Urinary bladder (tissue), 4 donors: ENCODE measurements around the gene LRCH1. TPM values are rescaled to one million over a fixed set of nuclear protein-coding genes. Genes with fewer than 3 reads are reported as not detected.

ENCODE experiments used
- DNase-seq: peaks from one replicate; pipeline ENCODE4 v3.0.0-alpha.2; 2015; ENCODE audit errors: extremely low spot score
- H3K27ac ChIP-seq: one replicate; pipeline ENCODE4 v1.5.1; 2013; ENCODE audit warnings: low read depth, mild to moderate bottlenecking, moderate library complexity
- H3K36me3 ChIP-seq: one replicate; pipeline ENCODE4 v1.6.1; 2013; ENCODE audit warnings: mild to moderate bottlenecking, moderate library complexity; ENCODE audit not compliant: insufficient read depth
- H3K4me1 ChIP-seq: one replicate; pipeline ENCODE4 v1.6.1; 2013; ENCODE audit warnings: mild to moderate bottlenecking, moderate library complexity; ENCODE audit not compliant: insufficient read depth
- H3K4me3 ChIP-seq: one replicate; pipeline ENCODE4 v1.5.1; 2013; ENCODE audit warnings: low read depth, low read length
- WGBS: extraction: QIAGEN DNeasy Blood & Tissue Kit; methylation state at CpG from one replicate; pipeline ENCODE4 v1.1.7; 2013; 5-methylcytosine and 5-hydroxymethylcytosine counted together
- polyA plus RNA-seq: library from polyadenylated mRNA; stranded (reverse); fragments of 200-250 nt; gene quantifications from one replicate; pipeline ENCODE4 v1.2.3, GENCODE V29; 2013
- total RNA-seq: library from RNA; depleted of rRNA; stranded (reverse); fragments of >200 nt; gene quantifications from one replicate; pipeline ENCODE4 v1.2.3, GENCODE V29; 2014
- donor health status: healthy with polysubstance abuse.
- donor health status: healthy.

The LRCH1 gene
- total and polyA plus RNA-seq, 2 donors, result 17.8 to 34.4 TPM

DNA sequence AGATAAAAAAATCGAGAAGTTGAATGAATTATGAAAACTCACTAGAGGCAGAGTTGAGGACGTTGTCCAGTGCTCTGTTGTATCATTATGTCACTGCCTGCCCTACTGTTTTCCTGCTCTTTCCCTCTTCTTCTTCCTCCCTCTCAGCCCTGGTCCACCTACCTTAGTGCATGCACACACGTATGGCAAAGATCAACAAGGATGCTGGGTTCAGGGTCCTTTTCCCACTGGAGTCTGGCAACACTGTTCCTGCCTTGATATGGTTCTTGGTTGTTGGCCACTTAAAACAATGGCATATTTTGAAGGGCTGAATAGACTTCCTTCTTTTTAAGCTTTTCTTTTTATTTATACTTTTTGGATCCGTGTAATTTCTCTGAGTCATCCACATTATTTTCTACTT lies 74.5 kb downstream of the LRCH1 start:
- 73% methylated on average over 4 of the region's 4 CpGs for WGBS
- H3K4me3 ChIP-seq, result no peak overlapping the region
- H3K4me1 ChIP-seq, result no peaks in the 10 kb centered on the region
- no peak for DNase-seq
- no peaks in the 10 kb centered on the region for H3K36me3 ChIP-seq
- H3K27ac ChIP-seq, result no peak overlapping the region

- Histone ChIP-seq H3K4me1 (no peaks in the 10 kb centered on the region), H3K27ac (no peak overlapping the region), H3K4me3 (no peak overlapping the region), H3K36me3 (no peaks in the 10 kb centered on the region)
- 93% methylated on average over 7 of the region's 7 CpGs for WGBS
- no peak for DNase-seq
Measured at GRCh38 chr13:46628622-46629365, 75.8 kb downstream of the LRCH1 start.

- no peaks in the 10 kb centered on the region for H3K36me3 ChIP-seq
- no peak overlapping the region for H3K27ac ChIP-seq
- DNase-seq, result no peak
- H3K4me1 ChIP-seq, result no peaks in the 10 kb centered on the region
- H3K4me3 ChIP-seq, result no peak overlapping the region
- 37% methylated on average over 1 of the region's 1 CpG for WGBS
Measured at GRCh38 chr13:46629811-46630413, 76.9 kb downstream of the LRCH1 start.

GRCh38 chr13:46630431-46631178 lies 77.6 kb downstream of the LRCH1 start:
- Histone ChIP-seq H3K4me3 (no peak overlapping the region), H3K27ac (no peak overlapping the region), H3K4me1 (no peaks in the 10 kb centered on the region), H3K36me3 (no peaks in the 10 kb centered on the region)
- WGBS, result 13% methylated on average over 1 of the region's 1 CpG
- DNase-seq, result no peak

DNA sequence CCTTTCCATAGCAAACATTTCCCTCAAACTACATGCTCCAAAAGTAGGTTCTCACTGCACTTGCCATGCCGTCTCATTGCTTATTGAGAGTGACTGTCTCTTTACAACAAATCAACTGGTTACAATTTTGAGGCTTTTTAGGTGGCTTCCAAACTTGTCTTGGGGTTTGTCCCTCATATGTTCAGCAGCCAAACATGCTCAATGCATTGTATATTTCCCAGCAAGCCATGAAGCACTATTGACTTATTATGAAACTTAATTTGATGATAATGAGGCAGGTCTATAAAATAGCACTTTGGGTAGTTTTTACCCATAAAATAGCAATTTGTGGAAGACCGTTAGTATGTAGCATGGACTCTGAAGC lies 78.2 kb downstream of the LRCH1 start:
- Histone ChIP-seq H3K27ac (no peak overlapping the region), H3K4me1 (no peaks in the 10 kb centered on the region), H3K36me3 (no peaks in the 10 kb centered on the region), H3K4me3 (no peak overlapping the region)
- DNase-seq, result no peak
- WGBS, result 69% methylated on average over 2 of the region's 2 CpGs

DNA sequence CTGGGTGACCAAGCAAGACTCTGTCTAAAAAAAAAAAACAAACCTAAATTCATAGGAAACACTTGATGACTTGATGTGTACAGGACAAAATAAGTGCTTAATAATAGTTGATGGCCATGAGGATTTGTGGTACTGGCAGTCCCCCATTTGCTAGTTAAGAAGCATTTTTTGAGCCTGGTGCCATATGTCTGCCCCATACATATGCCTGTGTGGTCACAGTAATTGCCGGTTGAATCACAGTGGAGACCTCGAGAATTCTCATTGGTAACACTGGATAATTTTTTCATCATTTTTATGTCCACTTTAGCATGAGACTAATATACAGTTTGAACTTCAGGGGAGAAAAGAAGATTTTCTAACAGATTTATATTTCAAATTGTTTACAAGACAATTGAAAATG lies 79.2 kb downstream of the LRCH1 start:
- no peak overlapping the region for H3K27ac ChIP-seq
- H3K36me3 ChIP-seq, result no peaks in the 10 kb centered on the region
- H3K4me1 ChIP-seq, result no peaks in the 10 kb centered on the region
- 98% methylated on average over 2 of the region's 2 CpGs for WGBS
- H3K4me3 ChIP-seq, result no peak overlapping the region
- DNase-seq, result no peak

DNA sequence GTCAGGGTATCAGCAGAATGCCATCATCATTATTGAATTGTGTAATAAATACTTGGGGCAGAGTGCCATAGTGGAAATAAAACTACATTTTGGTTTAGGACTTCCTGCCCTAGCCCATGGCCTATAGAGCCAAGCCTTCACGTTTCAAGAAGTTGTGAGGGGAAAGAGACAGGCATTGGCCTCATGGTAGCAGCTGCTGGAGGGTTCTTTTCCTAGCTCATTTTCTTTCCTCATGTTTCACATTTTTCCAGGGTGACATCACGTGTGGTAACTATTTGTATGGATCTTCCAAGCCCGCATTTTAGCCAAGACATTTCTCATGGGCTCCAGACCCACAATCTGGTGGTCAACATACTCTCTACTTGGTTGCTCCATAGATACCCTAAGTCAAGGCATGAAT lies 80.4 kb downstream of the LRCH1 start:
- Histone ChIP-seq H3K27ac (no peak overlapping the region), H3K4me3 (no peak overlapping the region), H3K36me3 (no peaks in the 10 kb centered on the region), H3K4me1 (no peaks in the 10 kb centered on the region)
- WGBS, result 34% methylated on average over 3 of the region's 3 CpGs
- no peak for DNase-seq

DNA sequence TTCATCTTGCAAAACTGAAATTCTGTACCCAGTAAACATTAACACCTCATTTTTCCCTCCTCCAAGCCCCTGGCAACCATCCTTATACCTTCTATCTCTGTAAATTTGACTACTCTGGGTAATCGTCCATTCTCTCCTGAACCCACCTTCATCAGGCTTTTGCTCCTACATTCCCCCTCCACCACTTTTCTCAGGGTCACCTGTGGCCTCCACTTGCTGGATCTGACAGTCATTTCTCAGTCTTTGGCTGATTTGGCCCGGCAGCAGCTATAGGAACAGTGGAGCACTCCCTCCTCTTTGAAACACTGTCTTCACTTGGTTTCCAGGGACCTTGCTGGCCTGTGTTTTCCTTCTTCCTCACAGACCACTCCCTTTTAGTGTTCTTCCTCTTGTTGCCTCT lies 83.5 kb downstream of the LRCH1 start:
- 43% methylated on average over 2 of the region's 2 CpGs for WGBS
- DNase-seq, result no peak
- Histone ChIP-seq H3K27ac (no peak overlapping the region), H3K4me1 (peaks cover 2% of the 10 kb centered on the region), H3K36me3 (no peaks in the 10 kb centered on the region), H3K4me3 (no peak overlapping the region)

DNA sequence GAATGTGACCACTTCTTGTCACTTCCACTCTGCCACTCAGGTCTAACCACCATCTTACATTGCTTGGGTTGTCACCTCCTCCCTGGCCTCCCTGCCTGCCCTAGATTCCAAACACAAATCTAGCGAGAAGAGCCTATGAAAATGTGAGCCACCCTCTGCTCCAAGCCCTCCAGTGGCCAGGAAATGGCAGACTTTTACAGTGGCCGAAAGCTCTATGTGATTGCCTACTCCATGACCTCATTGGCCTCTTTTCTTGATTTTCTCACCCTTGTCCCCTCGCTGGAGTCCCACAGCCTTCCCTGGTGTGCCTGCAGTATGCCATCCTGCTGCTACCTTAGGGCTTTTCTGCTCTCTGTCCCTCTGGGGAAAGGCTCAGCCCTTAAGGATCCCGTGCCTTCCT lies 84.2 kb downstream of the LRCH1 start:
- DNase-seq, result no peak
- Histone ChIP-seq H3K4me1 (peaks cover 2% of the 10 kb centered on the region), H3K36me3 (no peaks in the 10 kb centered on the region), H3K27ac (no peak overlapping the region), H3K4me3 (no peak overlapping the region)
- WGBS, result 97% methylated on average over 4 of the region's 4 CpGs

GRCh38 chr13:46638262-46638661 lies 85.3 kb downstream of the LRCH1 start:
- Histone ChIP-seq H3K4me1 (peaks cover 2% of the 10 kb centered on the region), H3K27ac (no peak overlapping the region), H3K4me3 (no peak overlapping the region), H3K36me3 (no peaks in the 10 kb centered on the region)
- WGBS, result 72% methylated on average over 2 of the region's 2 CpGs
- no peak for DNase-seq

GRCh38 chr13:46639033-46639981 lies 86.3 kb downstream of the LRCH1 start:
- H3K4me3 ChIP-seq, result no peak overlapping the region
- no peak for DNase-seq
- 57% methylated on average over 5 of the region's 5 CpGs for WGBS
- no peaks in the 10 kb centered on the region for H3K36me3 ChIP-seq
- peaks cover 2% of the 10 kb centered on the region for H3K4me1 ChIP-seq
- no peak overlapping the region for H3K27ac ChIP-seq

DNA sequence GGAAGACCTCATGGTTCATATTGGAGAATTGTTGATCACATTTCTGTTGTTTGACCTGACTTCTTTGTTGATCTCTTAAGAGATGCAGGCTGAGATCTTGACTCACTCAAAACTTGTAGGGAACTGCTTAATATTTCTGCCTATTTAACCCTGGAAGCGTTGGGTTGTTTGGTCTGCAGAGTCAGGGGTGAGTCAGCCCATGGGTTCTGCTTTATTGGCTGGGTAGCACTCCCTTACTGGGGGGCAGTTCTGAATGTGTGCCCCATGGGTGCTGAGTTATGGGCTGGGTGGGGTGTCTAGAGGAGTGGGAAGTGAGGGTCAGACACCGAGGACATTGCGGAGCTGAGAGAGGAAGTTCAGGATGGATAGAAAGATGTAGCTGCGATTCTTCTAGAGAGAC lies 87.9 kb downstream of the LRCH1 start:
- H3K36me3 ChIP-seq, result no peaks in the 10 kb centered on the region
- H3K4me1 ChIP-seq, result peaks cover 2% of the 10 kb centered on the region
- no peak overlapping the region for H3K27ac ChIP-seq
- 87% methylated on average over 4 of the region's 4 CpGs for WGBS
- H3K4me3 ChIP-seq, result no peak overlapping the region
- DNase-seq, result no peak

DNA sequence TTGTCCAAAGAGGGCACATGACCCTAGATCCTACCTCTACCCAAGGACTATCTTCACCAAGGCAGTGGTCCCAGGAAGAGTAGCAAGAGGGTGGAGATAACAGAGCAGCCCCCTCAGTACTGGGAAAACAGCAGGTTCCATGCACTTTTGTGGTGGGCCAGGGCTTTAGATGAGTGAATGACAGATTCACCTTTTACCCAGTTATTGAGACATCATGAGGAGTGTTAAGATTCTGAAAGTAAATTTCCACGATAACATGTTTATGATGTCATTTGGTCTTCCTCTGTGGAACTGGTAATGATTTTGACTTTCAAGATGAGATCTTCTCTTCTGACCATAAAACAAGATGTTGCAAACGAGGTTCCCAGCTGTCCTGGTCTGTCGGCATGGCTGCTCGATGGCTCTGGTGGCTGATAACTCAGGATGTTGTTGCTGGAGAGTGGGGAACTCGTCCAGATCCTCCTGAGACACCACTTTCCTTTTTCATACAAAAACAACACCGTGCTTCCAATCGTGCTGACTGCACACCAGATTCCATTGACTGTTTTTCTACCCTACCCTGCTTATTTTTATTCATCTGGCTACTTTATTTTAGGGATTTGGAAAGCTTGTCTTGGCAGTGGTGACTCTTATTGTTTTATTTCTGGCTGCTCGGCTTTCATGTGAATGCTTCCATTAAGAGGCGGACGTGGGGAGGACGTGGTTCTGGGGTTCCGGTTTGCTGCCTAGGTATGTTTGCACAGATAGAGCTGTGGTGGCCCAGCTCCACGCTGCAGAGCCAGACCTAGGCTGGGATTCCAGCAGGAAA lies 88.5 kb downstream of the LRCH1 start:
- Histone ChIP-seq H3K4me3 (no peak overlapping the region), H3K27ac (no peak overlapping the region), H3K4me1 (peaks cover 2% of the 10 kb centered on the region), H3K36me3 (no peaks in the 10 kb centered on the region)
- no peak for DNase-seq
- WGBS, result 42% methylated on average over 13 of the region's 13 CpGs
